Coronary artery (tissue), 2 donors: Measurements from ENCODE around the gene CREB5.

Experiments
- DNase-seq: peaks from one replicate; pipeline ENCODE4 v3.0.0-alpha.2; 2017; ENCODE audit warnings: low spot score
- H3K27ac ChIP-seq, 2 donors: fragments of 200-600 bp; sonication (generic); one replicate each; pipeline ENCODE4 v1.5.1; 2016 to 2019
- H3K4me3 ChIP-seq: fragments of 200-600 bp; sonication (generic); 2 replicates; pipeline ENCODE4 v1.5.1; 2016; ENCODE audit warnings: mild to moderate bottlenecking, moderate library complexity
- TF ChIP-seq, protein P1 (sequence below): fragments of 200-600 bp; sonication (generic); IDR thresholded peaks from one replicate; pipeline ENCODE4 v1.5.1; 2019; ENCODE audit warnings: antibody characterized with exemption

Gene CREB5

DNA sequence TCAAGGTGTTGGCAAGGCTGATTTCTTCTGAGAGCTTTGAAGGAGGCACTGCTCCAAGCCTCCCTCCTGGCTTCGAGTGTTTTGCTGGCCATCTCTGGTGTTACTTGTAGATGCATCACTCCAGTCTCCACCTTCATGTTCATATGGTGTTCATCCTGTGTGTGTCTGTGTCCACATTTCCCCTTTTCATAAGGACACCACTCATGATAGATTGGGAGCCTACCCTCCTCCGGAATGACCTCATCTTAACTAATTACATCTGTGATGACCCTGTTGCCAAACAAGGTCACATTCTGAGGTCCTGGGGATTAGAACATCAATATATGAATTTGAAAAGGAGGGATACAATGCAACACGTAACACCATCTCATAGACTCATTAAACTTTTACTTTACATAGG is 119.0 kb downstream of the CREB5 start:
- no peak for DNase-seq
- H3K27ac ChIP-seq, result peak overlapping the region in 1 of 2 donors; percentile 62
- no peak overlapping the region for H3K4me3 ChIP-seq
- TF ChIP-seq, protein P1, sequence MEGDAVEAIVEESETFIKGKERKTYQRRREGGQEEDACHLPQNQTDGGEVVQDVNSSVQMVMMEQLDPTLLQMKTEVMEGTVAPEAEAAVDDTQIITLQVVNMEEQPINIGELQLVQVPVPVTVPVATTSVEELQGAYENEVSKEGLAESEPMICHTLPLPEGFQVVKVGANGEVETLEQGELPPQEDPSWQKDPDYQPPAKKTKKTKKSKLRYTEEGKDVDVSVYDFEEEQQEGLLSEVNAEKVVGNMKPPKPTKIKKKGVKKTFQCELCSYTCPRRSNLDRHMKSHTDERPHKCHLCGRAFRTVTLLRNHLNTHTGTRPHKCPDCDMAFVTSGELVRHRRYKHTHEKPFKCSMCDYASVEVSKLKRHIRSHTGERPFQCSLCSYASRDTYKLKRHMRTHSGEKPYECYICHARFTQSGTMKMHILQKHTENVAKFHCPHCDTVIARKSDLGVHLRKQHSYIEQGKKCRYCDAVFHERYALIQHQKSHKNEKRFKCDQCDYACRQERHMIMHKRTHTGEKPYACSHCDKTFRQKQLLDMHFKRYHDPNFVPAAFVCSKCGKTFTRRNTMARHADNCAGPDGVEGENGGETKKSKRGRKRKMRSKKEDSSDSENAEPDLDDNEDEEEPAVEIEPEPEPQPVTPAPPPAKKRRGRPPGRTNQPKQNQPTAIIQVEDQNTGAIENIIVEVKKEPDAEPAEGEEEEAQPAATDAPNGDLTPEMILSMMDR, result no peak

DNA sequence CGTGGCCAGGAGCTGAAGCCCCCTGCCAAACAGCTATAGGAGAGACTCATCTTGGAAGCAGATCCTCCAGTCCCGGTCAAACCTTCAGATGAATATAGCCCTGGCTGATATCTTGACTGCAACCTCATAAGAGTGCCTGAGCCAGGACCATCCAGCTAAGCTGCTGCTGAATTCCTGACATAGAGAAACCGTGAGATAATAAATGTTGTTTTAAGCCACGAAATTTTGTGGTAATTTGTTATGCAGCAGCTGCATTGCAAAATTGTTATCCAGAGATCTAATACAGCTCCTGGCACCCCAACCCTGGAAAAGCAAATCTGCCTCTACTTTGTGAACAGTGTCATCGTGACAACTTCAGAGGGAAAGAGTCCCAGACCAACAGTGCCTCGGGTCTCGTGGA is 119.9 kb downstream of the CREB5 start:
- no peak for DNase-seq
- H3K27ac ChIP-seq, result no peak overlapping the region
- TF ChIP-seq, protein P1, result no peak
- no peak overlapping the region for H3K4me3 ChIP-seq

DNA sequence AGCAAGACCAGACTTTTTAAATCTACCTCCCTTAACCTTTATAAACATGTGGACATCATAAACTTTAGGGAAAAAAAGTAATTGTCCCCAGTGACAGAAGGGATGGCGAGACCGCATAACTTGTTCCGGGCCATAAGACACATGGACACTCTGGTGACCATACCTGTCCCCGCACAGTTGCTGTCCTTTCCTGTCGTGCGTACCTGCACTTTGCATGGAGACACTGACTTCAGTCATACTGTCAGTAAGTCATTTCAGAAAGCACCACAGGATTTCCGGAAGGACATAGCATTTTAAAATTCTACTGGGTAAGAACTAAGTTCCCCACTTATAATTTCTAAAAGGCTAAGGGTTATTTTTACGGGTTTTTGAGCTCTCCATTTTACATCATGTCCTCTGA is 120.9 kb downstream of the CREB5 start:
- DNase-seq, result no peak
- no peak overlapping the region for H3K27ac ChIP-seq
- TF ChIP-seq, protein P1, result no peak
- no peak overlapping the region for H3K4me3 ChIP-seq

DNA sequence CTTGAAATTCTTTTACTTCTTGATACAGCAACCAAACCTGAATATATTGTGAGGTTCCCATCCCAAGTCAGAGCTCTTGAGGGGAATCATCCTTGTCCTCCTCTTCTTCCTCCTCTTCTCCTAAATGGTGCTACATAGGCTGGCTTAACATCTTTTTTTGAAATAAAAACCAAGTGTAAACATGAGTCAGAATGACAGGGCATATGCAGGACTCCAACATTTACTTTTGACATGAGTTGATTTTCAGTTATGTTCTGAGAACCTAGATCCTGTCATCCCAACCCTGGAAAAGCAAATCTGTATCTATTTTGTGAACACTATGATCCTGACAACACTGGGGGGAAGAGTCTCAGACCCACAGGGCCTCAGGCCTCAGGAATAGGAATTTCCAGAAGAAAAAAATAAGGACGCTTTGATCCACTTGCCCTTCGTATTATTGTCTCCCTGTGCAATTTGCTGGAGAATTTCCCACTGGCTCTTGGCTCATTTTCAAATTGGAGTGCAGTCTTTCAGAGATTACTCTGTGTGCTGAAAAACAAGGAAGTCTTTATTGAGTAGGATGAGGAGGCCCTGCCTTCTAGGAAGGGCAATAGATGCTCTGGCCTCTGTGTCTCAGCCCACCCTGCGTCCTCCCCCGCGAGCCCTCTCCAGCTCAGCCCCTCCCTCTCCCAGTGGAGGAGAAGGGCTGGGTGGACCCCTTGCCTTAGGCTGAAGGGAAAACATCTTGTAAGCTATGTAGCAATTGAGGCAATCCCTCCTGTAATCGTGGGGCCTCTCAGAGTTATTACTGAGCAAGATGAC is 121.6 kb downstream of the CREB5 start:
- no peak overlapping the region for H3K4me3 ChIP-seq
- peak overlapping the region in 1 of 2 donors; percentile 1 for H3K27ac ChIP-seq
- no peak for DNase-seq
- TF ChIP-seq, protein P1, result no peak

DNA sequence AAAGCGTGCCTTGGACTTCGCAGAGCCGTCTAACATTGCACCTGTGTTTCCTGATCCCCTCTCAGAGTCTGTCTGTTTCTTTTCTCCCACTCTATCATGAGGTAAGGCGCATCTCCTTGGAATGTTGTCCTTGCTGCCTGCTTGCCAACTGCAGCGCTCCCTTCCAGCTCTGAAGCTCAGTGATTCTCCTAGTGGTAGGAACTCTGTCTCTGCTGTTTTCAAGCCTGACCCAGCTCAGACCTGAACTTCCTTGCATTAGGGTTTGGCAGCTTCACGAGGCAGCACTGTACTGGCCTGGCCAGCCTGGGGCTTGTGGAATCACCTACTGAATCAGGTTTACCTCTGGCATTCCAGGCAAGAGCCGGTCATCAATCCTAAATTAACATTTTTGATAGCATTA is 123.9 kb downstream of the CREB5 start:
- H3K4me3 ChIP-seq, result no peak overlapping the region
- no peak for DNase-seq
- no peak overlapping the region for H3K27ac ChIP-seq
- TF ChIP-seq, protein P1, result no peak

DNA sequence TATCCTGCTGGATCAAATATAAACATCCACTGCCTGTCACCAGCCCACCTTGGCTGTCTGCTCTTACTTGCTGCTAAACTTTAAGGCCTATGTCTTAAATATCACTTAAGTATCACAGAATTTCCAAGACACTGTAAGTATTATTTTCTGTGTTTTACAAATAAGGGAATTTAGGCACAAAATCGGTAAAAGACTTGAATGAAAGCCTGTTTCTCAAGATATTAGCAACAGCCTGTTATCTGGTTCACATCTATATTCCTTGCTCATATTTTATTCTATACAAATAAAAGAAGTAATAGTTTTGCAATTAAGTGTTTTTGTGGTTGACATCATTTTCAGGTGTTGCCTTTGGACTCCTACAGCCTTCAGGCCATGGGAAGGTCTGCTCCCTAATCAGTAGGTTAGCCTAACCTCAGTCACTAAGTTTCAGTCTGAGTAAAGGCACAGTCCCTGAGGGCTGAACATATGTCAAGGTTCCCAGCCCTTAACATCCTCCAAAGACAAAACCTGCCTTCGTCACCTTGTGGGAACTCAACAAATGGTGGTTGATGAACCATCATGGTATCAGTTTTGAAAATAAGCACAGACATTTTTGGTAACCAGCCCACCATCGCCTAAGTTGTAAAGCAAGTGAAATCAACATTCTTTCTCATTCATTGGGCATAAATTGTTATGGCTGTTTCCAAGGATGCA is 127.1 kb downstream of the CREB5 start:
- TF ChIP-seq, protein P1, result no peak
- H3K4me3 ChIP-seq, result no peak overlapping the region
- no peak overlapping the region for H3K27ac ChIP-seq
- no peak for DNase-seq

DNA sequence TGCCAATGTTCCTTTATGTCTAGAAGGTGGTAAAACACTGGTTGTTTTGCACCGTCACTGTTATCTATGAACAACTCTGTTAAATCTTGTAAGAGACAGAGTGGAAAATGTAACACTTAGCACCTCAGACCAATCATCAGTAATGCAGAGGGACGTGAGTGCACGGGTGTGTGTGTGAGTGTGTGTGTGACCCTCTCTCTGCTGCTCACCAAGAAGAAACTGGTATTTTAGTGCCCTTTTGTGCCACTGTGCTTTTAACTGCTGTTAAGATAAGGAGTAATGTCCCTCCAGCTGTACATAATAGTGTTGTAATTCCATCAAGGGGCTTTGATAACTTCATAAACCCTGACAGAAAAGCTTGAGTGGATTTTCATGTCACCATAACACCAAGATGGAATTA is 130.1 kb downstream of the CREB5 start:
- DNase-seq, result no peak
- no peak overlapping the region for H3K4me3 ChIP-seq
- no peak overlapping the region for H3K27ac ChIP-seq
- TF ChIP-seq, protein P1, result no peak
